ENCODE results near the gene WHRN. TPM values are rescaled to one million over a fixed set of nuclear protein-coding genes. Genes with fewer than 3 reads are reported as not detected.
A peak's percentile ranks its signal among the peaks of the same experiment; 100 is the strongest.

WHRN gene
- total RNA-seq, 2 donors from 2014 or later = 3.3 to 3.6 TPM

DNA sequence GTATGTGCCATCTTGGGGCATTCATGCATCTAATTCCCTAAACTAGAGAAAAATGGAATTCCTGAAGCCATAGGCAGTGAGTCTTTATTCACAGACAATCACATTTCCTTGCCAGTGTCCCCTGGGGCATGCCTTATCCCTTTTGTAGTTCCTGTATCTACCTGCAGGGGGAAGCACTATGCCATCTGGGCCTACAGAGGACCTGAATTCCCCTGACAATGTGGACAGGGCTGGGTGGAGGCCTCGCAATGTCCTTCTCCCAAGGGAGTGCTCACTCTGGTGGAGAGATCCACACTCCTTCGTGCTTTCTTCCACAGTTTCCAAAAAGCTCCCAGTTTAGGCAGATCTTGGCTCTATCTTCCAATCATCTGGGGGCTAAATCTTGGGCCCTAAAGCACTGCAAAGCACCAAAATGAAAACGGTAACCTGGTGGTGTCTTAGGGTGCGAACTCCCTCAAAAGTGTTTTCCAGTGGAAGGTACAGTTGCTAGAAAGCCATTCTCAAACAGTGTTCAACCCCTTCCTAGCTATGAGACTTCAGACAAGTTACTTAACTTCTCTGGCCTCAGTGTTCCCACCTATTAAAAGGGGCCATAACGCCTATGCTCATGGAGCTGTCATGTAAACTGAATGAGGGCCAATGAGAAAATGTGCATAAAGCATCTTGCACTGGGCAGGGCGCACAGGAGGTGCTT lies 17.5 kb downstream of the WHRN start:
- peak; percentile 86 for DNase-seq
- intact Hi-C loops (cut with DNase I) = loop anchor here (5.0 to 10.0 kb wide), 2 partner anchors 83 to 170 kb away; partner anchors contain the start of gene TEX53
- Histone ChIP-seq H3K9ac (ENCODE audit: low read depth in 2 of 2, low read length in 2 of 2) (no peak overlapping the region), H3K4me3 (no peak overlapping the region), H3K36me3 (no peaks in the 10 kb centered on the region), H3K27me3 (no peaks in the 10 kb centered on the region), H3K4me1 (no peaks in the 10 kb centered on the region), H3K9me3 (no peaks in the 10 kb centered on the region), H3K27ac (no peak overlapping the region)
- TF ChIP-seq, protein P1, sequence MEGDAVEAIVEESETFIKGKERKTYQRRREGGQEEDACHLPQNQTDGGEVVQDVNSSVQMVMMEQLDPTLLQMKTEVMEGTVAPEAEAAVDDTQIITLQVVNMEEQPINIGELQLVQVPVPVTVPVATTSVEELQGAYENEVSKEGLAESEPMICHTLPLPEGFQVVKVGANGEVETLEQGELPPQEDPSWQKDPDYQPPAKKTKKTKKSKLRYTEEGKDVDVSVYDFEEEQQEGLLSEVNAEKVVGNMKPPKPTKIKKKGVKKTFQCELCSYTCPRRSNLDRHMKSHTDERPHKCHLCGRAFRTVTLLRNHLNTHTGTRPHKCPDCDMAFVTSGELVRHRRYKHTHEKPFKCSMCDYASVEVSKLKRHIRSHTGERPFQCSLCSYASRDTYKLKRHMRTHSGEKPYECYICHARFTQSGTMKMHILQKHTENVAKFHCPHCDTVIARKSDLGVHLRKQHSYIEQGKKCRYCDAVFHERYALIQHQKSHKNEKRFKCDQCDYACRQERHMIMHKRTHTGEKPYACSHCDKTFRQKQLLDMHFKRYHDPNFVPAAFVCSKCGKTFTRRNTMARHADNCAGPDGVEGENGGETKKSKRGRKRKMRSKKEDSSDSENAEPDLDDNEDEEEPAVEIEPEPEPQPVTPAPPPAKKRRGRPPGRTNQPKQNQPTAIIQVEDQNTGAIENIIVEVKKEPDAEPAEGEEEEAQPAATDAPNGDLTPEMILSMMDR (IDR thresholded peaks at IDR 0.05) = peak; percentile 80

DNA sequence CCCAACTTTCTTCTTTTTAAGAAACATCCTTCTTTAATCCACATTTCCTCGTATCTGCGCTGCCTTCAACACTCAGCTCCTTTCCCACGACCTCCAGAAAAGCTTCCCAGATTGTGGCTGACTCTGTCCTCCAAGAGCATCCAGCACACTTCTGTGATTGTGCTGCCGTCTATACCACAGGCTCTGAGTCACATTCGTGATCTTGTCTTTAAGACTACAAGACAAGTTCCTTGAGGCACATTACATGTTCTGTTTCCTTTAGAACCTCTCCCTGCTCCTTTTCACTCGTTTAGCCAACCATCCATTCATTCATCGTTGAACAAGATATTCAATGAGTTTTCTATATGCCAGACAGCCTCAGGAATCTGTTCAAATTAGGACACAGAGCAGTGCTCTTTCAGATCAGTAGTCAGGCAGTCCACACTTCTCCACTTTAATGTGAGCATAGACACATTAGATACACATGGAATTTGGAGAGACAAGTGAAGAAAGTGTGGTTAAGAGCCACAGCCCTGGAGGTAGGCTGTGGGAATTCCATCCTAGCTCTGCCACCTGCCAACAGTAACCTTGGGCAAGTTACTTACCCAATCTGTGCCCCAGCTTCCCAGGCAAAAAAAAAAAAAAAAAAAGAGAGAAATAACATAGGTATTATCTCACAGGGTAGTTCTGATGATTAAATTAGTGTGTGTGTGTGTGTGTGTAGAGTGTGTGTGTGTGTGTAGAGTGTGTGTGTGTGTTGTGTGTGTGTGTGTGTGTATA lies 18.9 kb downstream of the WHRN start:
- Histone ChIP-seq H3K27ac (no peak overlapping the region), H3K4me1 (no peaks in the 10 kb centered on the region), H3K9me3 (no peaks in the 10 kb centered on the region), H3K27me3 (no peaks in the 10 kb centered on the region), H3K36me3 (no peaks in the 10 kb centered on the region), H3K9ac (ENCODE audit: low read depth in 2 of 2, low read length in 2 of 2) (no peak overlapping the region), H3K4me3 (no peak overlapping the region)
- intact Hi-C loops (cut with DNase I) = loop anchor here (5.0 to 10.0 kb wide), 2 partner anchors 82 to 171 kb away; partner anchors contain the start of gene TEX53
- no peak for DNase-seq
- TF ChIP-seq, protein P1 (IDR thresholded peaks at IDR 0.05) = no peak

DNA sequence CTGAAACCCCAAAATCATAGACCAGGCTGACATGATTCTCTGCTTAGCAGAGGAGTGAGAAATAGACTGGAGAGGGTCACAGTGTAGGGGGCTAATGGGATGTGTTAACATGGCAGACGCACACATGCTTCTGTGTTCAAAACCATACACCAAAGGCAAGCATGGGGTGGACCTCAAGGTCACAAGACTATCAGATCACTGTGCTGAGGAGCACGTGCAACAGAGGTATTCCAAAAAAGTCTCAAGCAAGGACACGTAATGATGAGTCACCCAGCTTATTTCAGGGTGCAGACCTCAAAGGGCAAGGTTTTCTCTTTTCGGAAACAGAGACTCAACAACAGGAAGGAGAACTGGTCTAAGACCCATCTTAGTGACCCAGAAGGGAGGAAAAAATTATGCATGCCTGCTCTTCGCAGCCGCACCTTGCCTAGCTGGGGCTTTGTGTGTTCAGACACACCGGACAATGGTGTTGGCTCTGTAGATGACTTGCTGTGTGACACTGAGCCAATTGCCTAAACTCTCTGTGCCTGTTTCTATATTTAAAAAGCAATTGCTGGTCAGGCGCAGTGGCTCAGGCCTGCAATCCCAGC lies 20.3 kb downstream of the WHRN start:
- Histone ChIP-seq H3K27me3 (no peaks in the 10 kb centered on the region), H3K9ac (ENCODE audit: low read depth in 2 of 2, low read length in 2 of 2) (no peak overlapping the region), H3K4me1 (no peaks in the 10 kb centered on the region), H3K36me3 (no peaks in the 10 kb centered on the region), H3K27ac (no peak overlapping the region), H3K9me3 (no peaks in the 10 kb centered on the region), H3K4me3 (no peak overlapping the region)
- no peak for DNase-seq
- intact Hi-C loops (cut with DNase I) = loop anchor here (5.0 to 10.0 kb wide), 2 partner anchors 80 to 172 kb away; partner anchors contain the start of gene TEX53
- TF ChIP-seq, protein P1 (IDR thresholded peaks at IDR 0.05) = no peak

DNA sequence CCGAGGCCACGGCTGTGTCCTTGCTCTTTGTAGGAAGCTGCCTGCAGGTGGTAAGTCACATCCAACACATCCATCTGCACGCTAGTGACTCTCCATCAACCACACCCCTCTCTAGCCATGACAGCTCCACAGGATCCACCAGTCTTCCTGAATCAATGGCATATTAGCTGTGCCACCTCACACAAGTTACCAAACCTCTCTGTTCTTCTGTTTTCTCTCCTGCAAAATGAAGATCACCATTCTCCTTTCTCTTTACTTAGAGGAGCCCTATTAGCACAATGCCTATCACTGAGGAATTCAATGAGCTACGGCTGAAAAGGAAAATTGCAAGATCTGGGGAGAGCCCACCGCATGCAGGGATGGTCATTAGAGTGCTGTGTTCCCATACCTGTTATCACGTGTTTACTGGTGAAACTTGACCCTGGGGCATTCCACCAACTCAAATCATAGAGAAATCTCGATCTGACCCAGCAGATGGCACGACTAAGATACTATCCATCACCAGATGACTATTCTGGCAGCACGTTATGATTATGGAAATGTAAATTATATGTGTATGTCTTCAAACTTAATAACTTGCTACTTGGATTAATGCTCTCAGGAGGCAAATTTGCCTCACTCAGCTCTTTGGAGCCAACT lies 20.9 kb downstream of the WHRN start:
- no peaks in the 10 kb centered on the region for H3K9me3 ChIP-seq
- DNase-seq = no peak
- no peaks in the 10 kb centered on the region for H3K4me1 ChIP-seq
- no peaks in the 10 kb centered on the region for H3K27me3 ChIP-seq
- no peak overlapping the region for H3K27ac ChIP-seq
- no peaks in the 10 kb centered on the region for H3K36me3 ChIP-seq
- no peak overlapping the region for H3K9ac ChIP-seq (ENCODE audit: low read depth in 2 of 2, low read length in 2 of 2)
- TF ChIP-seq, protein P1 (IDR thresholded peaks at IDR 0.05) = no peak
- intact Hi-C loops (cut with DNase I) = loop anchor here (10.0 kb wide), 1 partner anchor 80 kb away; no protein-coding TSS in a partner anchor
- no peak overlapping the region for H3K4me3 ChIP-seq

DNA sequence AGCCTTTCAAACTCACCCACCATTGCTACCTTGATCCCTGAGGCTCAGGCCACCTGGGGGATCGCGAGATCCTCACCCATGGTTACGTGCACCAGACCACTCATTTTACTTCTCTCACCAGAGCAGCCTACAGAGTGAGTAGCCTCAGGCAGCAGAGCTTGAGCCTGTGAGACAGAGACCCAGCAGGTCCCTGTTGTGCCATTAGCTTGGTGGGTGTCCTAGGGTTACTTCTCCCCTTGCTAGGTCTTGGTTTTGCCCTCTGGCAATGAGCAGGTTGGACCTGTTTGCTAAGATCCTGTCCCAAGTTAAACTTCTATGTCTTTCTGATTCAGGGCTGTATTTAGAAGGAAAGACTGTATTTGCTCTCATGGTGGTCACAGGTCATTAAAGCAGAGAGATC lies 21.8 kb downstream of the WHRN start:
- Histone ChIP-seq H3K4me3 (no peak overlapping the region), H3K4me1 (no peaks in the 10 kb centered on the region), H3K9me3 (no peaks in the 10 kb centered on the region), H3K9ac (ENCODE audit: low read depth in 2 of 2, low read length in 2 of 2) (no peak overlapping the region), H3K27me3 (no peaks in the 10 kb centered on the region), H3K27ac (no peak overlapping the region), H3K36me3 (no peaks in the 10 kb centered on the region)
- TF ChIP-seq, protein P1 (IDR thresholded peaks at IDR 0.05) = no peak
- intact Hi-C loops (cut with DNase I) = loop anchor here (10.0 kb wide), 1 partner anchor 79 kb away; no protein-coding TSS in a partner anchor
- DNase-seq = no peak

All from colonic mucosa (tissue), 4 donors.